Thyroid gland (tissue), 4 donors: ENCODE results near the gene IFITM10.

ENCODE experiments used
- POLR2A ChIP-seq, 2 donors: fragments of 450-650 bp; IDR thresholded peaks; one replicate each; pipeline ENCODE4 v1.6.1; 2017; ENCODE audit warnings: antibody characterized with exemption in 2 of 2, mild to moderate bottlenecking in 2 of 2, moderate library complexity in 1 of 2
- TF ChIP-seq, protein P1 (sequence below), 6 experiments: fragments of 200-600 bp in 3 of 6; fragments of 450-650 bp in 3 of 6; sonication (generic) in 3 of 6; IDR thresholded peaks; one replicate each; pipeline ENCODE4 v1.5.1; 2016 to 2019; ENCODE audit warnings: antibody characterized with exemption in 6 of 6, mild to moderate bottlenecking in 2 of 6, inconsistent platforms in 1 of 6, moderate library complexity in 1 of 6

DNA sequence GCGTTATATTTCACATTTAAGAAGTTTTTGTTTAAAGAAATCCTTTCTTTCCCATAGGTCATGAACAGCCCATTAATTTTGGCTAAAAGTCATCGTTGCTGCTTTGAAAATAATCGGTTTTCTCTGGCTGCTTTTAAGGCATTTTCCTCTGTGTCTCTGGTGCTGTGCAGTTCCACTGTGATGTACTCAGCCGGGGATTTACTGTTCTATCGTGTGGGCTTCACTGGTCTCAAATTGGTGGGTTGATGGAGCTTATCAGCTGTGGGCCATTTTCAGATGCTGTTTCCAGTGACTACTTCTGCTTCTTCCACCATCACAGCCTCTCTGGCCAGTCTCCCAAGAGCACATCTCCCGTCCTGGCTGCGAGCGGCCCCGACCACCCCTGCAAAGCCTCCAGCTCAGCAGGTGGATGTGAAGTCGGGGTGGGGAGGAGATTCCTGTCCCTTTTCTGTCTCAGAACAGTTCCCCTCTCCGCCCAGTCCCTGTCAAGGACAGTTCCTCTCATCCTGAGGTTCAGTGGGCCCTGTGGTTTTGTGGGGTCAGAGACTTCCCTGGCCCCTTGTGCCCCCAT, 20.3 kb downstream of the IFITM10 start:
- TF ChIP-seq, protein P1, sequence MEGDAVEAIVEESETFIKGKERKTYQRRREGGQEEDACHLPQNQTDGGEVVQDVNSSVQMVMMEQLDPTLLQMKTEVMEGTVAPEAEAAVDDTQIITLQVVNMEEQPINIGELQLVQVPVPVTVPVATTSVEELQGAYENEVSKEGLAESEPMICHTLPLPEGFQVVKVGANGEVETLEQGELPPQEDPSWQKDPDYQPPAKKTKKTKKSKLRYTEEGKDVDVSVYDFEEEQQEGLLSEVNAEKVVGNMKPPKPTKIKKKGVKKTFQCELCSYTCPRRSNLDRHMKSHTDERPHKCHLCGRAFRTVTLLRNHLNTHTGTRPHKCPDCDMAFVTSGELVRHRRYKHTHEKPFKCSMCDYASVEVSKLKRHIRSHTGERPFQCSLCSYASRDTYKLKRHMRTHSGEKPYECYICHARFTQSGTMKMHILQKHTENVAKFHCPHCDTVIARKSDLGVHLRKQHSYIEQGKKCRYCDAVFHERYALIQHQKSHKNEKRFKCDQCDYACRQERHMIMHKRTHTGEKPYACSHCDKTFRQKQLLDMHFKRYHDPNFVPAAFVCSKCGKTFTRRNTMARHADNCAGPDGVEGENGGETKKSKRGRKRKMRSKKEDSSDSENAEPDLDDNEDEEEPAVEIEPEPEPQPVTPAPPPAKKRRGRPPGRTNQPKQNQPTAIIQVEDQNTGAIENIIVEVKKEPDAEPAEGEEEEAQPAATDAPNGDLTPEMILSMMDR (IDR thresholded peaks at IDR 0.05) = no peak
- TF ChIP-seq POLR2A (IDR thresholded peaks at IDR 0.05) = no peak
